Gastrocnemius medialis (tissue), 4 donors: ENCODE measurements around the gene BTG4. TPM values are rescaled to one million over a fixed set of nuclear protein-coding genes. Genes with fewer than 3 reads are reported as not detected.

Source experiments
- ATAC-seq, 2 donors: fragments of 150-250 bp; one replicate each; pipeline ENCODE4 v1.9.1; 2016
- DNase-seq, 2 donors: peaks; one replicate each; pipeline ENCODE4 v3.0.0-alpha.2; 2019
- H3K27ac ChIP-seq, 4 donors: fragments of 200-600 bp; sonication (generic); 1 replicate in 1 of 4; 2 replicates in 3 of 4; pipeline ENCODE4 v1.5.1; 2016 to 2018; ENCODE audit warnings: mild to moderate bottlenecking in 2 of 4, moderate library complexity in 1 of 4
- H3K27me3 ChIP-seq, 3 donors: fragments of 200-600 bp; sonication (generic) in 2 of 3; 1 replicate in 1 of 3; 2 replicates in 2 of 3; pipeline versions ENCODE4 v1.5.1 to v1.6.0; 2016 to 2019; ENCODE audit warnings: mild to moderate bottlenecking in 1 of 3, moderate library complexity in 1 of 3
- H3K36me3 ChIP-seq, 2 donors: fragments of 200-600 bp; sonication (generic) in 1 of 2; one replicate each; pipeline ENCODE4 v1.5.1; 2017 to 2018
- H3K4me1 ChIP-seq, 2 donors: fragments of 200-600 bp; sonication (generic) in 1 of 2; one replicate each; pipeline ENCODE4 v1.5.1; 2016 to 2017; ENCODE audit warnings: mild to moderate bottlenecking in 2 of 2
- H3K4me3 ChIP-seq, 4 donors: fragments of 200-600 bp; sonication (generic) in 3 of 4; 1 replicate in 1 of 4; 2 replicates in 3 of 4; pipeline ENCODE4 v1.5.1; 2016 to 2019; ENCODE audit warnings: mild to moderate bottlenecking in 2 of 4
- H3K9me3 ChIP-seq, 3 donors: fragments of 200-600 bp; sonication (generic) in 2 of 3; 1 replicate in 1 of 3; 2 replicates in 2 of 3; pipeline ENCODE4 v1.5.1; 2016 to 2019
- CTCF ChIP-seq, 5 experiments: fragments of 450-650 bp in 3 of 5; fragments of 200-600 bp in 2 of 5; sonication (generic) in 2 of 5; IDR thresholded peaks in 4 of 5; conservative IDR thresholded peaks in 1 of 5; 1 replicate in 4 of 5; 2 replicates in 1 of 5; pipeline ENCODE4 v1.5.1; 2016 to 2019; ENCODE audit warnings: antibody characterized with exemption in 5 of 5, mild to moderate bottlenecking in 3 of 5, moderate library complexity in 3 of 5
- POLR2A ChIP-seq, 2 donors: fragments of 450-650 bp; IDR thresholded peaks; one replicate each; pipeline ENCODE4 v1.6.1; 2017; ENCODE audit warnings: antibody characterized with exemption in 2 of 2, mild to moderate bottlenecking in 2 of 2, moderate library complexity in 2 of 2
- in situ Hi-C, 4 donors: fragments of 200-750 bp; cut with MboI; loops; one replicate each; pipeline versions ENCODE4 v1.15.0 to v1.8.0; 2017; ENCODE audit warnings: low sequenced_read_pairs in 4 of 4
- intact Hi-C: fragments of 100-400 bp; cut with DNase I; formaldehyde crosslinking; loops from one replicate; pipeline ENCODE4 v1.15.1; 2023; ENCODE audit warnings: low total_unique reads
- total RNA-seq, 4 donors: library from RNA; depleted of rRNA; stranded (reverse); fragments of >200 nt; gene quantifications; one replicate each; pipeline versions ENCODE4 v1.1.0 to v1.2.3, GENCODE V29; 2016

BTG4 gene
- total RNA-seq, 4 donors from 2014 or later = not detected

GRCh38 chr11:111542606-111543275, 30.6 kb upstream of the BTG4 start:
- intact Hi-C loops = no loop called here
- no peak overlapping the region for H3K4me3 ChIP-seq

GRCh38 chr11:111541254-111542061, 29.3 kb upstream of the BTG4 start:
- no peak for TF ChIP-seq CTCF (IDR thresholded peaks at IDR 0.05 in 4 of 5, conservative IDR thresholded peaks at IDR 0.05 in 1 of 5)
- peak; percentile 22 to 23 for TF ChIP-seq POLR2A (IDR thresholded peaks at IDR 0.05)
- peak overlapping the region; percentile 49 to 72 (median 67) for H3K27ac ChIP-seq
- no peaks in the 10 kb centered on the region for H3K36me3 ChIP-seq
- H3K9me3 ChIP-seq = no peaks in the 10 kb centered on the region
- intact Hi-C loops (no loop called here), in situ Hi-C loops (no loop called here)
- peaks cover 10 to 30% of the 10 kb centered on the region in 2 donors for H3K4me1 ChIP-seq
- no peaks in the 10 kb centered on the region for H3K27me3 ChIP-seq
- H3K4me3 ChIP-seq = peak overlapping the region; percentile 60 to 75 (median 66)
- ATAC-seq = peak; percentile 63 to 67
- peak; percentile 26 to 44 for DNase-seq

More at GRCh38 chr11:111542606-111543275, 30.6 kb upstream of the BTG4 start:
- no peaks in the 10 kb centered on the region for H3K9me3 ChIP-seq
- ATAC-seq (no peak), DNase-seq (no peak)
- no peaks in the 10 kb centered on the region for H3K27me3 ChIP-seq
- no peak for TF ChIP-seq CTCF (IDR thresholded peaks at IDR 0.05 in 4 of 5, conservative IDR thresholded peaks at IDR 0.05 in 1 of 5)
- no peak for TF ChIP-seq POLR2A (IDR thresholded peaks at IDR 0.05)
- H3K4me1 ChIP-seq = peaks cover 10 to 30% of the 10 kb centered on the region in 2 donors
- no peak overlapping the region for H3K27ac ChIP-seq
- no peaks in the 10 kb centered on the region for H3K36me3 ChIP-seq
- in situ Hi-C loops = no loop called here

- intact Hi-C loops = no loop called here
- peaks cover 10 to 30% of the 10 kb centered on the region in 2 donors for H3K4me1 ChIP-seq
- in situ Hi-C loops = no loop called here
These were observed 28.7 kb upstream of the BTG4 start for GRCh38 chr11:111540937-111541253.

More at GRCh38 chr11:111540937-111541253, 28.7 kb upstream of the BTG4 start:
- Histone ChIP-seq H3K27me3 (no peaks in the 10 kb centered on the region), H3K27ac (peak overlapping the region; percentile 49 to 72 (median 67)), H3K9me3 (no peaks in the 10 kb centered on the region), H3K4me3 (peak overlapping the region; percentile 60 to 75 (median 66)), H3K36me3 (no peaks in the 10 kb centered on the region)
- DNase-seq (no peak), ATAC-seq (peak; percentile 16 to 29)
- TF ChIP-seq CTCF (IDR thresholded peaks at IDR 0.05 in 4 of 5, conservative IDR thresholded peaks at IDR 0.05 in 1 of 5) (no peak), POLR2A (IDR thresholded peaks at IDR 0.05) (no peak)
